Neuronal stem cell (in vitro differentiated cells): Measurements from ENCODE around the gene POLE2.

Experiments
- DNase-seq: peaks from one replicate; pipeline ENCODE4 v3.0.0-alpha.2; 2013; ENCODE audit warnings: low spot score
- H2AFZ ChIP-seq: one replicate; pipeline ENCODE4 v1.6.1; 2013; ENCODE audit warnings: mild to moderate bottlenecking, low read length, inconsistent platforms
- H2AK5ac ChIP-seq: 2 replicates; pipeline ENCODE4 v1.6.1; 2013; ENCODE audit warnings: low read depth, mild to moderate bottlenecking, inconsistent platforms, low read length, moderate library complexity, mixed read lengths
- H2BK120ac ChIP-seq: 2 replicates; pipeline ENCODE4 v1.6.1; 2013; ENCODE audit warnings: low read depth, mild to moderate bottlenecking, inconsistent platforms, low read length, moderate library complexity, mixed read lengths
- H2BK12ac ChIP-seq: one replicate; pipeline ENCODE4 v1.6.1; 2013; ENCODE audit warnings: low read length, inconsistent platforms
- H2BK15ac ChIP-seq: 2 replicates; pipeline ENCODE4 v1.6.1; 2013; ENCODE audit warnings: mild to moderate bottlenecking, low read length, inconsistent platforms, mixed read lengths
- H2BK5ac ChIP-seq: one replicate; pipeline ENCODE4 v1.6.1; 2013; ENCODE audit warnings: inconsistent platforms, mild to moderate bottlenecking, low read length, moderate library complexity
- H3K14ac ChIP-seq: one replicate; pipeline ENCODE4 v1.6.1; 2013; ENCODE audit warnings: low read length, inconsistent platforms
- H3K18ac ChIP-seq: 2 replicates; pipeline ENCODE4 v1.6.1; 2013; ENCODE audit warnings: low read length, inconsistent platforms
- H3K23ac ChIP-seq: 2 replicates; pipeline ENCODE4 v1.6.1; 2013; ENCODE audit warnings: low read depth, mild to moderate bottlenecking, mixed read lengths, low read length, inconsistent platforms; ENCODE audit not compliant: poor library complexity
- H3K27ac ChIP-seq: replicated peaks from 3 replicates; pipeline ENCODE4 v1.5.1; 2013; ENCODE audit warnings: low read length, inconsistent platforms
- H3K27me3 ChIP-seq, 3 experiments: 2 replicates each; pipeline ENCODE4 v1.6.1; 2013; ENCODE audit warnings: low read length in 3 of 3, mild to moderate bottlenecking in 2 of 3, inconsistent platforms in 1 of 3, low read depth in 1 of 3, mixed read lengths in 1 of 3, moderate library complexity in 1 of 3; ENCODE audit not compliant: control insufficient read depth in 3 of 3, insufficient read depth in 3 of 3
- H3K36me3 ChIP-seq, 2 donors: replicated peaks in 1 of 2; 2 replicates each; pipeline ENCODE4 v1.6.1; 2013; ENCODE audit warnings: low read length in 2 of 2; ENCODE audit not compliant: control insufficient read depth in 2 of 2, insufficient read depth in 2 of 2
- H3K4ac ChIP-seq: 2 replicates; pipeline ENCODE4 v1.6.1; 2013; ENCODE audit warnings: inconsistent platforms, mild to moderate bottlenecking, low read length, moderate library complexity
- H3K4me1 ChIP-seq, 2 donors: 1 replicate in 1 of 2; 2 replicates in 1 of 2; pipeline ENCODE4 v1.6.1; 2013; ENCODE audit warnings: low read length in 2 of 2, low read depth in 1 of 2; ENCODE audit not compliant: control insufficient read depth in 2 of 2, insufficient read depth in 1 of 2
- H3K4me2 ChIP-seq: one replicate; pipeline ENCODE4 v1.6.1; 2013; ENCODE audit warnings: mild to moderate bottlenecking, low read length, inconsistent platforms; ENCODE audit not compliant: insufficient read depth, poor library complexity, severe bottlenecking
- H3K4me3 ChIP-seq, 2 donors: 2 replicates each; pipeline ENCODE4 v1.5.1; 2013; ENCODE audit warnings: low read length in 2 of 2, mild to moderate bottlenecking in 2 of 2, inconsistent platforms in 1 of 2, moderate library complexity in 1 of 2
- H3K79me1 ChIP-seq: one replicate; pipeline ENCODE4 v1.6.1; 2013; ENCODE audit warnings: low read depth, mild to moderate bottlenecking, inconsistent platforms, low read length, moderate library complexity
- H3K9ac ChIP-seq: one replicate; pipeline ENCODE4 v1.6.1; 2013; ENCODE audit warnings: mild to moderate bottlenecking, low read depth, low read length, inconsistent platforms; ENCODE audit not compliant: poor library complexity
- H3K9me3 ChIP-seq, 2 donors: replicated peaks in 1 of 2; 2 replicates each; pipeline versions ENCODE3 to v1.6.1; 2013; ENCODE audit warnings: low read length in 2 of 2, mild to moderate bottlenecking in 2 of 2, inconsistent platforms in 1 of 2, low read depth in 1 of 2, mixed read lengths in 1 of 2, moderate library complexity in 1 of 2; ENCODE audit not compliant: control insufficient read depth in 2 of 2, insufficient read depth in 1 of 2
- H4K8ac ChIP-seq: one replicate; pipeline ENCODE4 v1.6.1; 2013; ENCODE audit warnings: low read depth, mild to moderate bottlenecking, inconsistent platforms, low read length, moderate library complexity
- H4K91ac ChIP-seq: one replicate; pipeline ENCODE4 v1.6.1; 2013; ENCODE audit warnings: low read length, low read depth, mild to moderate bottlenecking, inconsistent platforms; ENCODE audit not compliant: poor library complexity
- WGBS, 2 donors: extraction: QIAGEN DNeasy Blood & Tissue Kit; methylation state at CpG; one replicate each; pipeline ENCODE4 v1.1.7; 2013; ENCODE audit warnings: missing lambda C conversion rate in 2 of 2, mixed read lengths in 1 of 2; ENCODE audit not compliant: insufficient read length in 2 of 2, insufficient replicate concordance in 1 of 2; ENCODE audit errors: extremely low coverage in 2 of 2; 5-methylcytosine and 5-hydroxymethylcytosine counted together

Gene POLE2

DNA sequence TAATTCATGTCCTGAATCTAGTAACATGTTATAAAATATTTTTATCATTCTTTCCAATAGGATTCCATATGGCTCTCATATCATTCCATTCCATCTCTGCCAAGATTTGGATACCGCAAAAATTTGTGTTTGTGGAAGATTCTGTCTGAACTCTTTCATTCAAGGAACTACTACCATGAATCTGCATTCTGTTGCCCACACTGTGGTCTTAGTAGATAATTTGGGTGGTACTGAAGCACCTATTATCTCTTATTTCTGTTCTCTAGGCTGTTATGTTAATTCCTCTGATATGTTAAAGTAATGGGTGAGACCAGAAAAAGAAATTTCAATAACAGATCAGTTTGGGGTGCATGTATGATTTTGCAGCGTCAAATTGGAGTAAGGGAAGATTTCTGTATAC lies 73.8 kb downstream of the POLE2 start:
- no peaks in the 10 kb centered on the region for H3K27me3 ChIP-seq

DNA sequence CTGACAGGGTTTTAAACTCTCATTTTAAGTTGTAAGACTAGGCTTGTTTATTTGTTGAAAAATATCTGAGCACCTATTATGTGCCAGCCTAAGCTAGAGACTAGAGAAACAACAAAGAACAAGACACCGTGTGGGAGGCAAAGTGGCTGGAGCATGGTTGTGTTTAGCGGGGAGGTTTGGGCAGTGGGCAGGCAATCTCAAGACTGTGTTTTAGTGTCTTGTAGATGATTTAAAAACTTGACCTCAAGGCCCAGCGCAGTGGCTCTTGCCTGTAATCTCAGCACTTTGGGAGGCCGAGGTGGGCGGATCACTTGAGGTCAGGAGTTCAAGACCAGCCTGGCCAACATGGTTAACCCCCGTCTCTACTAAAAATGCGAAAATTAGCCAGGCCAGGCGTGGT lies 75.3 kb downstream of the POLE2 start:
- H4K8ac ChIP-seq, result no peak overlapping the region
- no peak overlapping the region for H2BK120ac ChIP-seq
- no peaks in the 10 kb centered on the region for H3K9me3 ChIP-seq
- H2BK15ac ChIP-seq, result no peak overlapping the region
- no peak overlapping the region for H3K14ac ChIP-seq
- peaks cover 3 to 77% of the 10 kb centered on the region in 2 donors for H3K36me3 ChIP-seq
- H3K79me1 ChIP-seq, result peaks cover 2% of the 10 kb centered on the region
- DNase-seq, result no peak
- H3K4me2 ChIP-seq, result no peak overlapping the region
- H3K18ac ChIP-seq, result no peak overlapping the region
- no peak overlapping the region for H3K4me3 ChIP-seq
- no peaks in the 10 kb centered on the region for H3K27me3 ChIP-seq
- H3K4me1 ChIP-seq, result no peaks in the 10 kb centered on the region
- H3K4ac ChIP-seq, result no peak overlapping the region
- no CpG with 5 or more reads among the region's 8 CpGs for WGBS, 2 donors
- no peak overlapping the region for H2BK12ac ChIP-seq
- H2AFZ ChIP-seq, result no peak overlapping the region
- no peak overlapping the region for H4K91ac ChIP-seq
- no peak overlapping the region for H3K9ac ChIP-seq
- H2BK5ac ChIP-seq, result no peak overlapping the region
- no peak overlapping the region for H3K27ac ChIP-seq
- H2AK5ac ChIP-seq, result no peak overlapping the region
- H3K23ac ChIP-seq, result no peak overlapping the region

More for the DNA sequence above, 73.8 kb downstream of the POLE2 start:
- Histone ChIP-seq H3K9me3 (no peaks in the 10 kb centered on the region), H3K9ac (no peak overlapping the region), H2BK5ac (no peak overlapping the region), H3K36me3 (peaks cover 8 to 80% of the 10 kb centered on the region in 2 donors), H3K4me2 (no peak overlapping the region), H3K4me3 (no peak overlapping the region), H3K18ac (no peak overlapping the region), H4K91ac (no peak overlapping the region), H4K8ac (no peak overlapping the region), H3K79me1 (peaks cover 2% of the 10 kb centered on the region), H2AFZ (no peak overlapping the region), H3K14ac (no peak overlapping the region), H2BK15ac (no peak overlapping the region), H2BK12ac (no peak overlapping the region), H3K4me1 (peaks cover 0 to 2% of the 10 kb centered on the region in 2 donors), H3K4ac (no peak overlapping the region), H2BK120ac (no peak overlapping the region), H3K27ac (no peak overlapping the region), H2AK5ac (no peak overlapping the region), H3K23ac (no peak overlapping the region)
- WGBS, 2 donors, result no CpG with 5 or more reads among the region's 2 CpGs
- no peak for DNase-seq

DNA sequence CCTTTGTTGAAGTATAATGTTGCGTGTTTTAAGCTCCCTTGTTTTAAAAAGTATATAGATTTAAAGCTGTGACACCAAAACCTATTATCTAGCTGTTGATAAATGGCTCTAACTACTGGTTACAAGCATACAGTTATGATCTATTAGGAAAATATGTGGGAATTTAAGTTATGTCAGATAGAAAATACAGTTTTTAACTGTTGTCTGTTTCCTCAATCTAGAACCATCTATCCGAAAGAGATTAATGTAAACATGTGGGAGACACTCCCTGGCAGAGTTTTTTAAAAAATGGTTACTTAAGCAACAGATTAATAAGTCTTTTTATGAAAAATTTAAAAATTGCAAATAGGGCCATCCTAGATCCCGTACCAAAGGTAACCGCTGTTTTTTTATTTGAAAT lies 75.8 kb downstream of the POLE2 start:
- no peak for DNase-seq
- Histone ChIP-seq H3K4me3 (no peak overlapping the region), H3K14ac (no peak overlapping the region), H3K18ac (no peak overlapping the region), H3K27ac (no peak overlapping the region), H3K27me3 (no peaks in the 10 kb centered on the region), H3K79me1 (peaks cover 2% of the 10 kb centered on the region), H3K9me3 (no peaks in the 10 kb centered on the region), H3K4ac (no peak overlapping the region), H2BK120ac (no peak overlapping the region), H2BK5ac (no peak overlapping the region), H2BK15ac (no peak overlapping the region), H4K8ac (no peak overlapping the region), H2AK5ac (no peak overlapping the region), H3K9ac (no peak overlapping the region), H3K4me1 (no peaks in the 10 kb centered on the region), H3K4me2 (no peak overlapping the region), H2BK12ac (no peak overlapping the region), H3K36me3 (peaks cover 5 to 77% of the 10 kb centered on the region in 2 donors), H2AFZ (no peak overlapping the region), H4K91ac (no peak overlapping the region), H3K23ac (no peak overlapping the region)
- no CpG with 5 or more reads among the region's 4 CpGs for WGBS, 2 donors

DNA sequence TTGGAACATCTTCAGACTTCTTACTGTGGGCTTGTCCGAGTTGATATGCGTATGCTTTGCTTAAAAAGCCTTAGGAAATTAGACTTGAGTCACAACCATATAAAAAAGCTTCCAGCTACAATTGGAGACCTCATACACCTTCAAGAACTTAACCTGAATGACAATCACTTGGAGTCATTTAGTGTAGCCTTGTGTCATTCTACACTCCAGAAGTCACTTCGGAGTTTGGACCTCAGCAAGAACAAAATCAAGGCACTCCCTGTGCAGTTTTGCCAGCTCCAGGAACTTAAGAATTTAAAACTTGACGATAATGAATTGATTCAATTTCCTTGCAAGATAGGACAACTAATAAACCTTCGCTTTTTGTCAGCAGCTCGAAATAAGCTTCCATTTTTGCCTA lies 80.4 kb downstream of the POLE2 start:
- DNase-seq, result no peak
- Histone ChIP-seq H3K27ac (no peak overlapping the region), H4K8ac (no peak overlapping the region), H2AFZ (no peak overlapping the region), H3K9ac (no peak overlapping the region), H3K18ac (no peak overlapping the region), H4K91ac (no peak overlapping the region), H2BK5ac (no peak overlapping the region), H3K4ac (no peak overlapping the region), H3K4me2 (no peak overlapping the region), H3K27me3 (no peaks in the 10 kb centered on the region), H2BK15ac (no peak overlapping the region), H2AK5ac (no peak overlapping the region), H3K23ac (no peak overlapping the region), H3K14ac (no peak overlapping the region), H3K79me1 (peaks cover under 1% of the 10 kb centered on the region), H3K36me3 (peaks cover 12 to 83% of the 10 kb centered on the region in 2 donors), H3K4me1 (no peaks in the 10 kb centered on the region), H3K4me3 (no peak overlapping the region), H3K9me3 (no peaks in the 10 kb centered on the region), H2BK12ac (no peak overlapping the region), H2BK120ac (no peak overlapping the region)
- WGBS, 2 donors, result no CpG with 5 or more reads among the region's 6 CpGs
